GM19025 (cell line): ENCODE measurements around the gene DNALI1.
"Not testable (repeated sequence)": the region's sequence is repeated elsewhere in the genome, so short reads cannot be mapped to it uniquely, and the experiment has no call there.

ENCODE experiments used
- ATAC-seq: cut with Tn5 transposase; IDR thresholded peaks from one replicate; pipeline ENCODE4 v1.9.1; 2021; ENCODE audit warnings: mild to moderate bottlenecking, low read depth, moderate library complexity; ENCODE audit not compliant: unreplicated experiment

The DNALI1 gene

GRCh38 chr1:37556712-37557196 lies at the start of gene DNALI1:
Gene DNALI1, plus strand, starts transcription at chr1:37556940. Its CDS starts 55 bp downstream, at chr1:37556995.
- ATAC-seq = no peak

- no peak for ATAC-seq
Measured at GRCh38 chr1:37509181-37509580, 47.6 kb upstream of the DNALI1 start.

- no peak for ATAC-seq
Measured at GRCh38 chr1:37513795-37514349, 42.9 kb upstream of the DNALI1 start.

- peak; percentile 89 for ATAC-seq
Measured at GRCh38 chr1:37514350-37515184, 42.2 kb upstream of the DNALI1 start, which contains the start of gene MEAF6. Gene MEAF6, minus strand, starts transcription at chr1:37514766. Its CDS starts 20 bp downstream, at chr1:37514746.

- no peak for ATAC-seq
Measured at GRCh38 chr1:37515185-37516034, 41.3 kb upstream of the DNALI1 start.

GRCh38 chr1:37517569-37517968 lies 39.2 kb upstream of the DNALI1 start:
- ATAC-seq = no peak

- ATAC-seq = not testable (repeated sequence)
Measured at GRCh38 chr1:37518241-37518640, 38.5 kb upstream of the DNALI1 start.

GRCh38 chr1:37518929-37519328 lies 37.8 kb upstream of the DNALI1 start:
- ATAC-seq = not testable (repeated sequence)

GRCh38 chr1:37519613-37520012 lies 37.1 kb upstream of the DNALI1 start:
- no peak for ATAC-seq

GRCh38 chr1:37529888-37530287 lies 26.9 kb upstream of the DNALI1 start:
- not testable (repeated sequence) for ATAC-seq

GRCh38 chr1:37532418-37533156 lies 24.2 kb upstream of the DNALI1 start:
- ATAC-seq = not testable (repeated sequence)

- no peak for ATAC-seq
Measured at GRCh38 chr1:37533317-37534093, 23.2 kb upstream of the DNALI1 start.

GRCh38 chr1:37537378-37537777 lies 19.4 kb upstream of the DNALI1 start:
- no peak for ATAC-seq

- not testable (repeated sequence) for ATAC-seq
Measured at GRCh38 chr1:37539154-37539553, 17.6 kb upstream of the DNALI1 start.

- no peak for ATAC-seq
Measured at GRCh38 chr1:37540036-37540785, 16.5 kb upstream of the DNALI1 start.

GRCh38 chr1:37544530-37544929 lies 12.2 kb upstream of the DNALI1 start:
- ATAC-seq = no peak

GRCh38 chr1:37545019-37545418 lies 11.7 kb upstream of the DNALI1 start:
- no peak for ATAC-seq

GRCh38 chr1:37549341-37549740 lies 7.4 kb upstream of the DNALI1 start:
- ATAC-seq = no peak

- ATAC-seq = no peak
Measured at GRCh38 chr1:37553598-37553926, 3.2 kb upstream of the DNALI1 start.
